GM19463 (cell line): ENCODE results near the gene KCNT1.

ENCODE experiments used
- ATAC-seq: cut with Tn5 transposase; IDR thresholded peaks from one replicate; pipeline ENCODE4 v1.9.1; 2021; ENCODE audit warnings: mild to moderate bottlenecking, moderate library complexity; ENCODE audit not compliant: unreplicated experiment

The KCNT1 gene

DNA sequence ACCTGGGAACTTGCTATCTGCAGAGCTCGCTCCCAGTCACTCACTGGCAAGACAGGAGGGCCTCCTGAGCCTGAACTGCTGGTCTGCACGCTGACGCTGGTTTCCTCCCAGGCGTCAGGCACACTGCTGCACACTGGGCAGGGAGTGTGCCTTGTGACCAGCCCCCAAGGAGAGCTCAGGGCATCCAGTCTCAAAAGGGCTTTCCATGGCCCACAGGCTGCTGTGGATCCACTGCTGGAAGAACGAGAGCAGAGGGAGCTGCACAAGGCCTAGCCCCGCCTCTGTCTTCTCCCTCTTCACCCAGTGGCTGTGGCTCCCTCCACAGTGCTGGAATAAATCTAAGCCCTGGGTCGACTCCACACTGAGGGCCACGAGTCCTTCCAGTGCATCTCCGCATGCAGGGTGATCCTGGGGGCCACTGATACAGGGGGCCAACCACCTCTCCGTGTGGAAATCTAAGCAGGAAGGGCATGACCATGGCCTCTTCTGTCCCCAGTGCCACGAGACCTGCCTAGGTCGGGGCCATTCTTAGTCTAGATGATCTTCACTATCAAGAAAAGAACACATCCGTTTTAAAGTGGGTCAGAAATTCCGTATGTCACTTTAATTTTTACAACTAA, 111.8 kb downstream of the KCNT1 start:
- no peak for ATAC-seq

DNA sequence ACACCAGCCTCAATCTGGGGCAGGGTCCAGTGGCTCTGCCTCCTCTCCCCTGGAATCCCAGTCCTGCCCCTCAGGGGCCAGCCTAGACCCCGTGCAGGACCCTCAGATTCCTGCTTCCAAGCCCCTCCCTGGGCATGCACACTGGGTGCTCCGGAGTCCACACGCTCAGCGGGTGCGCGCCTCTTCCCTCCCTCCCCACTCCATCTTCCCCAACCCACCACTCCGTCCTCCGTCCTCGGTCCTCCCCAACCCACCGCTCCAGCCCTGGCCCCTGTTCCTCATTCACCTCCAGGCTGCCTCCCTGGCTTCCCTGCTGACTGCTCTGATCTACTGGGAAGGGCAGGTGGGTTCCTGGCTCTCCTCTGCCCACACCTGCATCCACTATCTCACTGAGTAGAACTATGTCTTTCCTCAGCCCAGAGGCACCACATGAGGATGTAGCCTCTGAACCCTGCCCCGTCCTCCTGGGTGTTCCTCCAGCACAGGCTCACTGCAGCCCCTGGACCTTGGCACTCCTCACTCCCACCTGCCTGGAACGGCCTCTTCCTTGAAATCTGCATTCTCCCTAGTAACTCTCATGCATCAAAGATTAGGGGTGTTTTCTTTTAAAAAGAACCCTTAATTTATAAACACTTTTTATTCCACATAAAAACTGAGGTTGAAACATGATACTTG, 112.6 kb downstream of the KCNT1 start:
- no peak for ATAC-seq

DNA sequence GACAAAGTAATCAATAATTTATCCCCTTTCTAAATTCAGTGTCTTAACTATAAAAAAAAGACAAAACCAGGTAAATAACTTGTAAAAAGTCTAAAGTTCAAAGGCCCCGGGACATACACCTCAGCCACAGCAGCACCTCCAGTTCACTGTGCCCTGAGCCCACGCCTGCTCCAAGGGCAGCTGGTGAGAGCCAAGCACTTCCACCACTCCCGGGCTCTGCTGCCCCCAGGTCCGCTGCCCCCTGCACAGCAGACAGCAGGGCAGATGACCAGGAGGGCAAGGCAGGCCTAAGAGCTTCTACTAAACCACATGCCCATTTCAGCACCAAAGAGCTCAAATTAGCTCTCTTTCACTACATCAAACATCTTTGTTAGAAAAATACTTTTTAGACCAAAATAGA, 113.4 kb downstream of the KCNT1 start:
- no peak for ATAC-seq

DNA sequence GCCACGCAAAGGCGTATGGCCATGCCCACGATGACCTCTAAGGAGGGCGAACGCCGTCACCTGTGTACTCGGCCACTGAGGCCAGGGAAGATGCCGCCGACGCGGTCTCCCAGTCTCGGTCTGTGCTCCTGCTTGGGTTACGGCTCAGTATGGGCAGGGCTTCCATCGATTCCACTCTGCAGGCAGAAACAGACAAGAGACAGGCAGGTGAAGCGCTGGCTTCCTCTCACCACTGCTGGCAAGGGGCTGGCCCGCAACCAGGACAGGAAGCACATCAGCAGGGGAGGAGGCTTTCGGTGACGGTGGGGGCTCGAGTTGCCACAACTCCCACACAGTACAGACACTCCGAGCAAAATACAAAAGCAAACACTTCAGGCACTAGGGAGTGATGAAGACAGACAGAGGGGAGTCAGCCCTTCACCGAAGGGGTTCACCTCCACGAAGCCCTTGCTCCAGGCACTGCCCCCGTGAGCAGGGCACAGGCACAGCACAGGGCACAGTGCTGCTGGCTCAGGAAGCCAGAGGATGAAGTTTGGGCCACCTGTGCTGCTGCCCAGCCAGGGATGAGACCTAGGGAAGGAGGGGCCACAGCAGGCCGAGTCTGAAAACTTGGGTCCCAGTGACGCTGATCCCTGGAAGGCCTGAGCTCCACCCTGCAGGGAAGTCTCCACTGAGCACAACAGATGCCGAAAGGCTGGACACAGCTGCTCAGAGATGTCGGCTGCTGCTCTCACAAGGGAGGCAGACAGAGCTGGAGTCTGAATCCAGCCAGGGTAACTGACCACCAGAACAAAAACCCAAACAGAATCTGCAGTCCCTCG, 114.1 kb downstream of the KCNT1 start:
- ATAC-seq, result no peak

DNA sequence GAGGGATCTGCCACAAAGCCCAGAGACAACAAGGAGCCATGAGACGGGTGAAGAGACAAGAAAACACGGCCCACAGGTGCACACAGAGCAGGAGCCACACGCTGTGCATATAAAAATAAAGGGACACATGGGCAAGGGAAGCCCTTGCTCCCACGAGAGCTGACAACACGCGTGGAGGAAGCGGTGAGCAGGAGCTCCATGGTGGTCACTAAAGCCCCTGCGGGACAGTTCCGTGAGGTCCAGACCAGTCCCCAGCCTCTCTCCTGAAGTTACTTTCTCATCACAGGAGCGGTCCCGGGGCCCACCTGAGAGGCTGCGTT, 114.6 kb downstream of the KCNT1 start:
- no peak for ATAC-seq

DNA sequence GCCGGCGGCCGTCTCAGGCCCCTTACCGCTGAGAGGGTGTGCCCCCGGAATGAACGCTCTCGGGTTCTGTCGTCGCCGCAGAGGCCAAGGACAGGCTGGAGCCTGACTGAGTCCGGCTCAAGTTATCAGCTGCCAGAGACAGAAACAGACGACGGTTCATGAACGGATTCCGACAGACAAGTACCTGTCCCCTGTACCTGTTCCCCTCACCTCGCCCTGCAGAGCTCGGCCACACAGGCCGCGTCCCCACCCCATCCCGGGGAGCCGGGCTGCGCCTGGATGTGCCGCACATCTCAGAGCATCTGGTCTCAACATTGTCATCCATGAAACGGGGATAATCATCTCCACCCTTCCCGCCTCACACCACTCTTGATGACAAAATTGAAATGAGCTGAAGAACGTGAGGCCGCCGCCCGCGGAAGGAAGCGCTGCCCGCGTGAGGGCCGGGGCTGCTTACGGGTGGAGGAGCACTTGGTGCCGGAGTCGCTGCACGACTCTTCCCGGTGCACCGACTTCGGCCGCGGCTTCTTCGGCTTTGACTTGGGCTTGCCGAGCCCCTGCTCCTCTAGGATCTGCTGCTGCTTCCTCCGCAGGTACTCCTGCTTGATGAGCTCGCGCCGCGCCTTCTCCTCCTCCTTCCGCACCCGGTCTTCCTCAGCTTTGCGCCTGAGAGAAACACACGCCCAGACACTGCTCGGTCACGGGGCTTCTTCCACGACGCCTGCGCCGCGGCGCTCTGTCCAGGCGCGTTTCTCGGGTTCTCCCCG, 116.1 kb downstream of the KCNT1 start:
- ATAC-seq, result no peak

DNA sequence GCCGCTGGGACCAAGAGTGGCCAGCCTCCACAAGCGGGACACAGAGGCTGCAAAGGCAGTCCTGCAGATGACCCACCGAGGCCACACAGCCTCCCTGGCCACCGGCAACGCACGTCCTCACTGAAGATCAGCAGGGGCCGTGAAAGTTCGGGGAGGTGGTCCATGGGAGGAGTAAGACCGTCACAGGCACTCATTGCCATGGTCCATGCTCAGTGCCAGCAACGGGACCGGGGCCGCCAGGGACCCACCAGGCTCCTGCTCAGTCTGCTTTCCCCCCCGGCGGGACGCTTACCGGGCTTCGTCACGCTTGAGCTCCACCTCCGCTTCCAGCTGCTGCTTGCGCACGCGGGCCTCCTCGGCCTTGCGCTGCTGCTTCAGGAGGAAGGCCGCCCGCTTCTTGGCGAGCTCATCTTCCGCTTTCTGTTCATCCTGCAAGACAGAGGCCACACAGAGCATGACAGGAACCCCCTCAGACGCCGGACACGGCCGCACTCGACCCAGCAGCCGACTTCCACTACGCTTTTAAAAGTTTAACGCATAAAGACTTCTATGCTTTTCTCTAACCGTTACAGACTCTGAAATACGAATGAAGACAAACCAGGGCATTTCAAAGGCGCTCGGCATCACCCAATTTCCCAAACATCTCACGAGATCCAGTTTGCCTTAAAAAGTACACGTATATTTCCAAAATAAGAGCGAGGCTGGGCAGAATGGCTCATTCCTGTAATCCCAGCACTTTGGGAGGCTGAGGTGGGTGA, 116.9 kb downstream of the KCNT1 start:
- ATAC-seq, result no peak

DNA sequence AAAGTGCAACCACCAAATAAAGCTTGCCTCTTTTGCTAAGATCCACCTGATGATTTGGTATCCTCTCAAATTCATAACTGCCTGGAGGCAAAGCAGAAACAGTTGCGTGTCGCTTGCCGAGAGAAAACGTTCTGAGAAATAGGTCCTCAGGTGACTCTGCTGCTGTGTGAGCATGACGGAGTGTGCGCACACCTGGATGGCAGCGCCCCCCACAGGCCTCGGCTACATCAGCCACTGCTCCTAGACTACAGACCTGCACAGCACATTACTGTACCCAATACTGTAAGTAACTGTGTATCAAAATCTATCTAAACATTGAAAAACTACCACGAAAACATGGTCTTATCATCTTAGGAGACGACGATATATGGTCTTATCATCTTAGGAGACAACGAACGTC, 117.9 kb downstream of the KCNT1 start:
- no peak for ATAC-seq

DNA sequence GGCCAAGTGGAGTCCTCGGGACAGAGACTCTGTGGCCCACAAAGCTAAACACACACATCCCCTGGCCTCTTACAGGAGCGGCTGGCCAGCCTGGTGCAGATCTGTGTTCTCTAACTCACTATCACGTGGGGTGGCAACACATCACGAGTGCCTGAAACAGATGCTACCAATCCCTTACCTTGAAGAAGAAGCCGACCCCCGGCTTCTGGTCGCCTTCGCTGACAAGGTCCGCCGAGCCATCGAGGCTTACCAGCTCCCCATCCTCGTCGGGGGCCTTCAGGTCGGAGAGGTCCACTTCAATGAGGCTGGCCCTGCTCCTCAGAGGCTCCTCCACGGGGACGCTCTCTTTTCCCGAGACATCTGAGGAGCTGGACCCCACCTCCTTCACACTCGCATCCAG, 118.7 kb downstream of the KCNT1 start:
- ATAC-seq, result no peak

DNA sequence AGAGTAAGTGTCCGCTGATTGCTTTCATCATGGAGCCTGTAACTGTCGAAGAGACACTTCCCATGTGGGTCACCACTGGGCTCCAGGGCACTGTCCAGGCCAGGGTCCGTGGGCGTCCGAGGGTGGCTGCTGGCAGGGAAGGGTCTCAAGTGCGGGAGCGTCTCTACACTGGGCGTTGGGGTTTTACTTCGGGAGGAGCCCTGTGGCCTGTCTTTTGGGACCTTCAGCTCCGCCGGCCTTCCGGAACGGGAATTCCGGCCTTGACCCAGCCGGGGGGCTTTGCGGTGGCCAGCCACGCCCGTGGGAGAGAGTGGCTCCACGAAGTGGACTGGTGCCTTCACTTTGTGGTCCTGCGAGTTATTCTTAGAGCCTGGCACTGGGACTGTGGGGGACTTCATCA, 119.1 kb downstream of the KCNT1 start:
- no peak for ATAC-seq

DNA sequence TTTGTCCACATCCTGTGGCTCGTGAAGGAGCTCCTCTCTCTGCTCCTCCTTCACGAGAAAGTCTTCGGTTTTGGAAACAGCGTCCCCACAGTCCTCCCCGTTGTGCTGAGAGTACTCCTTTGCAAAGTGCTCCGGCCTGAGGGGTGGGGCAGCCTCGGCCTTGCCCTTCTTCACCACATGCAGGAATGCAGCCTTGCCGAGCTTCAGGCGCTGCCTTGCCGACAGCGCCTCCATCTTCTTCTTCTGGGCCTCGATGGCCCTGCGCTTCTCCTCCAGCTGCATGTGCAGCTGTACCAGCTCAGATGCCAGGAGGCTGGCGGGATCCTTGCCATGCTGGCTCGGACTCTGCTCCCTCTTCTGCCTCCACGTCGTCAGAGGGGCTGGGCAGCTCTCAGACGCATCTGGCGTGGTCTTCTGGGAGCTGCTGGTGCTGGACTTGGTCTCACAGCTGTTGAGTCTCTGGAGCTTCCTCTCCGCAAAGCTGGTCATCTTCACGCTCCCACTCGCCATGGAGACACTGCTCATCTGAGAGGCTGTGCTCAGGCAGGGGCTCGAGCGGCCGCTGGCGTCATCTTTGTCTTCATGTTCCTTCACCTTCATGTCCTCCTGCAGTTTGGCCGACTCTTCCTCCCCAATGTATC, 119.9 kb downstream of the KCNT1 start:
- no peak for ATAC-seq

DNA sequence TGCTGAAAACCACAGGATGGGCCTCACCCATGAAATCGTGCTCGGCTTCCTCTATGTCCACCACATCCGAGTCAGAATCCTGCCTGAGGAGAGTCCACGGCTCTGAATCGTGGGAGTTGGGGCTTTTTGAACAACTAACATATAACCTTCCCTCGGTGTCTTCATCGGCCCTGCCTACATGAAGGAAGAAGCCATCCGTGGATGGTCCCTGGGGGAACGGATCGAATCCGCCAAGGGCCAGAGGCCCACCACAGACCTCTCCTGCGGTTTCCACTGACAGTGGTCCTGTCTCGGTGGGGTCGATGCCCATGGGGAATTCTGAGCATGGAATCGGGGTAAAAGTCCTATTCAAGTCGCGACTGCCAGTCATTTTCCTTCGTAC, 120.4 kb downstream of the KCNT1 start:
- no peak for ATAC-seq

DNA sequence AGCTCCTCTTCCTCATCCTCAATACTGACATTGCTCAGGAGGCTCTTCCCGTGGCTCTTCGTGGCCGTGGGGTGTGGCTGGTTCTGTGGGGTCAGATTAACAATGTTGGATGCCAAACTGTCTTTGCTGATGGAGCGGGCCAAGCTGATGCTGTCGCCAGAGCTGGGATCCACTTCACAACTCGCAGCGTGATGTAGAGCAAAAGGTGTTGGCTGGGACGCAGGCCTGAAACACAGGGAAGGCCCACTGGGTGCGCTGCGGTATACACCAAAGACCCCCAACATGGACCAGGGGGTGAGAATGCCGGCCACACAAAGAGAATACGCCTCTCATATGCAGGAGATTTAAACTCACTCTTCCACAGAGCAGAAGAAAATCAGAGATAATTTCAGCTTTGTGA, 121.1 kb downstream of the KCNT1 start:
- ATAC-seq, result no peak

DNA sequence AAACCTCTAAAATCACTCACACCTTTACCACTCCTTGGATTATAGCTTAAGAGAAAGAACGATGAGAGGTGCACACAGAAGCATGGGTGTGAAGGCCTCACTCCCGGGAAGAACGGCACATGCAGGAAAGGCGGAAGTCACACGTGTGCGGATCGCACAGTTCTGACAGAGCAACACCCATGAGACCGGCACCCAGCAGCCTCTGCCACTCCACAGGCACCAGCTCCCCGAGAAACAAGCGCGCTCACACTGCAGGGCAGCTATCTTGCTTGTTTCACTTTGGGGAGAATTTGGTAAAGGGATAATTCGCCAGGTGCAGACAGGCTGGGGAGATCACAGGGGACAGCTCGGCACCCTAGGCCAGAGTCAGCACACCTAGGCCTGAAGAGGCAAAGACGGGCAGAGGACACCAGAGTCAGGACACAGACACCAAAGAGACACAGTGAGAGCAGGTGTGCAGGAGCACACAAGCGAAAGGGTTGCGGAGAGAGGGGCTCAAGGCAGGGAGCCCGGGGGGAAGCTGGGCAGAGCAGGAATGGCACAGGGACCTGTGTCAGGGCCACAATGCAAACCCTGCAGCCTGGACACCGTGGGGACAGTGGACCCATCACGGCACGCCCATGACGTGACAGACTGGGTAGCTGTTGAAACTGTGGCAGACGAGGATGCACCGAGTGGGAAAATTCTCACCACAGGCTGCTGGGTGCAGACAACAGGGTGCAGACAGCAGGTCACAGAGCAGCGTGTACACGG, 123.6 kb downstream of the KCNT1 start:
- no peak for ATAC-seq

DNA sequence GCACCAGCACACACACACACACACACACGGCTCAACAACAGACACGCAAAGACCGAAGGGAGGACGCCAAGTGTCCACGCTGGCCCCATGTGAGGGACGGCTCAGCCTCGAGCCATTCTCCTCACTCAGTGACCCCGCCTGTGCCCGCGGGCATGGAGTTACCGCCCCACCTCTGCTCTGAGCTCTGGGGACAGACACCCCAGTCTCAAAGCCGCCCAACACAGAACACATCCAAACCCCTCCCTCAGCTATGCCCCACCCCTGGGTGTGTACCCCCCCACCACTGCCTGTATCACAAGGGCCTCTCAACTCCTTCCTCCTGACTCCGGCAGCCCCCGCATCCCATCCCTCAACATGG, 124.2 kb downstream of the KCNT1 start:
- no peak for ATAC-seq

DNA sequence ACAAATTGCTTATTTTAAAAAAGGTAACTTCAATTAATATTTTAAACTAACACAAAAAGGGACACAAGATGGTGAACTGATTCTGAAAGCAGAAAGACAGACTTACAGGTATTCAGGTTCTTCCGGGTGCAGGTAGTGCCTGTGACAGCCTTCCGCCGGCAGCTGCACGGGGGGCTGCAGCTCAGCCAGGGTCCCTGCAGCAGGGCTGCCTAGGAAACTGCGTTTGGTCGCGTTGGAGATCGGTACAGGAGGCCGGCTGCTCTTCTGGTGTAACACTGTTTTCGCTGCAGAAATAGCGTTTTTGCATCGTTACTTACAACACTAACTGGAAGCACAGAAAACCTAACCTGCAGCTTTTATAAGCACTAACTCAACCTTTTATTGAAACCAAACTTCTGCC, 125.3 kb downstream of the KCNT1 start:
- ATAC-seq, result no peak

DNA sequence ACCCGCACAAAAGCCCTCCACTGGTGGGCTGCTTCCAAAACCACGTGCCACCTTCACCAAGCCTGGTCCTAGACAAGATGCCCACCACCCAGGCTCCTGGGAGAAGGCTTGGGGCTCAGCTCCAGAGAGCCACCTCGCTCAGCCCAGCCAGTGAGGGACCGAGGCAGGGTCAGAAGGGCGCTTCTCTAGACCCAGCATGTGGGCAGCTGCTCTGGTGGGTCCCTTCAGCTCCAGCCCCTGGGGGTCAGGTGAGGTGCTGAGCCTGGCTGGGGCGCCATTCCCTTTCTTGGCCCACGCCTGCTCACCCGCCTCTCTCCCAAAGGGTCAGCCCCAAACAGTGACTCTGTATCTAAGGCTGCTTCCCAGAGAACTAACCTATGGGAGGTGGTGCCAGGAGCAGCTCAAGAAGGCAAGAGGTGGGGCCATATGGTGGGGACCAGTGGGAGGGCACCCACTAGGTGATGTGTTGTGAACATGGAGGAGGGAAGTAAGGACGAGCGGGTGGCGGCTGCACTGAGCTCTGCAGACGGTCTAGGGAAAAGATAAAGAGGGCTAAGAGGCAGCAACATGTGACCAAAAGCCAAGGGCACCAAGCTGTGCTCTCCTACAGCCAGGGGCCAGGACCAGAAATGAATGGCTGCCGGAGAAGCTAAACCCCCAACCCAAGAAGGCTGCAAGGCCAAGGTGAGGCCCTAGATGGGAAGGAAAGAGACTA, 126.0 kb downstream of the KCNT1 start:
- no peak for ATAC-seq

DNA sequence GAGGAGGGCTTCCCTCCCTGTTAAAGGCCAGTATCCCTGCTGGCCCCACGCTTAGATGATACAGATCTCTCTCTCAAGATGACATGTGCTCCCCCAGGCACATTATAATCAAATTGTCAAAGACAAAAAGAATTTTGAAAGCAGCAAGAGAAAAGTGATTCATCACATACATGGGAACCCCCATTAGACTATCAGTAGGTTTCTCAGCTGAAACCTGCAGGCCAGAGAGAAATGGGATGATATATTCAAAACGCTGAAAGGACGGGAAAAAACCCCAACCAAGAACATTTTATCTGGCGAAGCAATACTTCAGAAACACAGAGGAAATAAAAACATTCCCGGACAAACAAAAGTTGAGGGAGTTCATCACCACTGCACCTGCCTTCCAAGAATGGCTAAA, 126.7 kb downstream of the KCNT1 start:
- ATAC-seq, result no peak

DNA sequence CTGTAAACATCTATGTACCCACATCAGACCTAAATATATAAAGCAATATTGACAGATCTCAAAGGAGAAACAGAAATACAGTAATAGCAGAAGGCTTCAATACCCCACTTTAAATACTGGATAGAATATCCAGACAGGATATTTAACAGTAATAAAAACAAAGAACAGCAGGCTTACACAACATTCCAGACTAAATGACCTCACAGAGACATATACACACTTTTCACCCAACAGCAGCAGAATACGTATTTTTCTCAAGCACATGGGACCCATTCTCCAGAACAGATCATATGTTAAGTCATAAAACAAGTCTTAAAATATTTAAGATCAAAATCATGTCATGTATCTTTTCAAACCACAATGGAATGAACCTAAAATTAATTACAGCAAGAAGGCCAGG, 128.5 kb downstream of the KCNT1 start:
- no peak for ATAC-seq
